GM18907 (cell line): ENCODE data around the gene TRIM33.

Experiments
- ATAC-seq: cut with Tn5 transposase; IDR thresholded peaks from one replicate; pipeline ENCODE4 v1.9.1; 2021; ENCODE audit warnings: mild to moderate bottlenecking, moderate library complexity; ENCODE audit not compliant: unreplicated experiment

The TRIM33 gene

DNA sequence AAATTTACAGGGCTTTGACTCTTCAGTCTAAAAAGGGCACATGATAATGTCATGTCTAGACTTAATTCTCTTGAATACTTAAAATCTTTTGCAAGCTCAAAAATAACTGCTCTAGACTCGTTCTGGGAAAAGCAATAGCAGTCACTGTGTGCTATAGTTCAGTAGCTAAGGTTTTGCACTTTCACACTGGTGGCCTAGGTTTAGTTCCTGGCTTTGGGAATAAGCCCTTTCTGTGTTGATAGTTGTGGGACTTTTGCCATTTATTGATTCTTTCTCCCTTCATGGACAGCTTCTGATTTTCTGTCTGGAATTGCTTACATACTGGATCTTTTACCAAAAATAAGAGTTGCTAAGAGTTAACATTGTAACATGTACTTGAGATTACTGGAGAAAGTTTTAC is 151.2 kb downstream of the TRIM33 start:
- no peak for ATAC-seq

DNA sequence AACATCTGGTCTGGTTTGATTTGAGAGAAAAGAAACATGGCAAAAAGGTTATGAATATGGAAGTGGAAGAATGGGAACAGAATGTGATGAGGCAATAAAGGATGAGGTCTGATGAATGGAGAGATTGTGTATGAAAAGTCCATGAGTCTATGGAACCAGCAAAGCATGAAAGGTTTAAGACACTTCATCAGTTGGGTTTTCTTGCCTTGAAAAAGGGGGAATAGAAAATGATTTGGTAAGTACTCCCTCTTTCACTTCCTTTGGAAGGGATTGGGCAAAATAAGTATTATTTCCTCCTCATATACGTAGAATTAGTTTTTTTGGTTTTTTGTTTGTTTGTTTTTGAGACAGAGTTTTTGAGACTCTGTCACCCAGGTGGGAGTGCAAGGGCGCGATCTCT is 155.8 kb downstream of the TRIM33 start:
- ATAC-seq: no peak

DNA sequence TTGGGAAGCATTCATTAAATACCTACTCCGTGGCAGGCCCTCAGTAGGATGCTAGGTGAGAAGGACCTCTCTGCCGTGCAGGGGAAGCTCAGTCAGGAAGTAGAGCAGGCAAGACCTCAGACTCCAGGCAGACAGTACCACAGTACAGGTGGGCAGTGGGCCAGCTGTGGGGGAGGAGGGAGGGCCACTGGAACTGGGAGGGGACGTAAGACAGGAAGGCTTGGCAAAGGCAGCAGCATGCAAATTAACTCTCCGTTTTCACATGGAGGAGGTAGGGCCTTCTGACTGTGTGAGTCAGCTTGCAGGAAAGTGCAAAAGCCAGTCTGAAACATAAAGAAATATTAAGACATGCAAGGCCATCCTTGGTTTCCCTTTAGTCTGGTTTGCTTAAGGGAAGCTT is 157.7 kb downstream of the TRIM33 start:
- ATAC-seq: no peak

DNA sequence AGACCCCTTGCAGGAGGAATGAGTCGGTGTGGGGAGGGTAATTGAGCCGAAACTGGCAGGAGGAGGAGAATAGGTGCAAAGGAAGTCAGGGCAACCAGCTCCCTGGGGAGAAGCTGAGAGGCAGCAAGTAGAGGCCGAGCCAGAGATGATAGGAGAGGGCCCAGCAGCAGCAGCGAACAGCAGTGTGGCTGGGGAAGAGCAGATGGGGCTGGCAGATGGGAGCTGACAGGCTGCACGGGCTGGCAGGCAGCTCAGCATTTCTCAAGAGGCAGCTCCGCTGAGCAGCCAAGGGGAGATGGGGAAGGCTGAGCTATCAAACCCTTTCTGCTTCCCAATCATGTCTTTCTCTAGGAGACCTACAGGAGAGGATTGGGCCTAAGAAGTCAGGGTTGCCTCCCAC is 158.2 kb downstream of the TRIM33 start:
- no peak for ATAC-seq

DNA sequence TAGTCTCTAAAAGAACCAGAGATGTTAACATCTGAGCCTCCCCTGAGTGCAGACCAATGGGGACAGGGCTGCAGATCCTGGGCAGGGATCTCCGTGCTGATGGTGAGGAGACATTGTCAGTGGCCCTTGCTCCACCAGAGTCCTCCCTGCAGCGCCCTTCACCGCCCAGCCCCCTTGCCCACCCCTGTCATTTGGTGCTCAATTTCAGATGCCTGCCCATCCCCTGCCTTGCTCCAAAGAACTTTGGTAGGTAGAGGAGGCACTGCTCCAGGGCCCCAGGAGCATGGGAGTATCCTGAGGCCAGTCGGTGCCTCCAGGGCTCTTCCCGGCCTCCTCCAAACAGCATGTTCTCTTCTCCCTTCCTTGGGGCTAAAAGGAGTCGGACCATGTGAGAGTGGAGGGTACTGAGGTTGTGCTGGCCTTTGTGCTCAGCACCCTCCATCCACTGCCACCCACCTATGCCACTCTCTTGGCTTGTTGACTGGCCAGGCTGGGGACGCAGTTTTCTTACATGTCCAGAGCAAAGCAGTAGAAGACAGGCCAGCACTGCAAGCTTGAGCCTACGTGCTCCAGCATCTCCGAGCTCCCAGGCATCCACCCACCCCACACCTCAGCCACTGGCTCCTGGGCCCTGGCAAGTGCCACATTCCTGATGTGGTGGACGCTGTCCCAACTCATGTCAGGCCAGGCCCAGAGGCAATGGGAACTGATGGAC is 160.1 kb downstream of the TRIM33 start:
- no peak for ATAC-seq

DNA sequence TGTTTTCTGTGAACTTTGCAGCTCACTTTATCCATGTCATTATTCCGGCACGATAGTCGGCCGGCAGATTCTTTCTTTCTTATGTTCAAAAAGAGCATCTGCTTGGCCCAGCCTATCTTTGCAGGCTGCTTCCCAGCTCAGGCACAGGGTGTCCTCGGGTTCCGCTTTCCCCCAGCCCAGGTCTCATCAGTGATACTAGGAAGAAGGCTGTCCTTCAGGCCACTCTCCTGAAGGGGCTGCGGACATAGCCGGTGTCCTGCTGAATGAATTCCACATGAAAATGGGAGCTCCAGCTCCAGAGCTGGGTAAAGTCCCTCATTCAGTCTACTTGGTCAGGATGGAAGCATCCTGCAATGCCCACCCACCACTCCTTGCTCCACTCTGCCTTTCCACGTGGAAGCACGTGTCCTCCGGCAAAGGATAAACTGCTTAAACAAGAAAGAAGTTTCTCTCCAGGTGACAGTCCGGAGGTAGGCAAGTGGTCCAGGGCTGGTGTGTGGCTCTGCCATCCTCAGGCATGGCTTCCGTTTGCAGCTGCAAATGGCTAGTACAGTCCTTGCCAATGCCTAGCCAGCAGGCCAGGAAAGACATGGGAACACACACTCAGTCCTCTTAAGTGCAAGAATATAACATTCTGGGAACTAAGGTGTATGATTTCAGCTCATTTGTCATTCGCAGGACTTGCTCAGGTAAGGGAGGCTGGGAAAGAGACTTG is 161.0 kb downstream of the TRIM33 start:
- ATAC-seq: no peak

DNA sequence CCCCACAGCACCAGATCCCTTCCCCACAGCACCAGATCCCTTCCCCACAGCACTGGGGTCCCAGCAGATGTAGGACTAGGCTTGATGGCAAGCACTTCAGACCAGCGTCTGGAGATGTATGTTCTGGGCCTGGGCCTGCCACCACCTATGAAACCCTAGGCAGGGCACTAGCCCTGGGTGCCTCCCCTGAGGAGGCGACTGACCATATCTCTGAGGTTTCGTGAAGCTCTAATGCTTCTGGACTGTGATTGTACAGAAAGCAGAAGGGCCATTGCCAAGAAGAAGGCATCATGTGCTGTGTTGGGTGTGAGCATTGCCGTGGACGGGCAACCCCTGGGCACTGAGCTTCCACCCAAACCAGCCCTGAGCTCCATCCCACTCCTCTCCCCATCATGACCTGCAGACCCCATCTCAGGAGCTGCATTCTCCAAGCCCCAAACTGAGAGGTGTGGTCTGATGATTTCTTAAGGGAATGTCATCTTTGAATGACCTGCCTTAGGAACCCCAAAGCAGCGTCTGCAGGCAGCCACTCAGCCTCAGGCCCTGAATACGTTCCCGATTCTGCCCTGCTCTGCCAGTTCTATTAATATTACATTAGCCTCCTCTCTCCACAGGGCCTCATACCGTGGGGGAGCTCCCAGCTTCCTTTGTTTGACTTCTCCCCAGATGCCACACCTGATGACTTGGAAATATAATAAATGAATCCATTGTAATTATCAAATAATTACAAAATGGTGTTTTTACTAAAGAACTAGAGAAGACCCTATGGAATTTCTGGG is 163.4 kb downstream of the TRIM33 start:
- no peak for ATAC-seq

DNA sequence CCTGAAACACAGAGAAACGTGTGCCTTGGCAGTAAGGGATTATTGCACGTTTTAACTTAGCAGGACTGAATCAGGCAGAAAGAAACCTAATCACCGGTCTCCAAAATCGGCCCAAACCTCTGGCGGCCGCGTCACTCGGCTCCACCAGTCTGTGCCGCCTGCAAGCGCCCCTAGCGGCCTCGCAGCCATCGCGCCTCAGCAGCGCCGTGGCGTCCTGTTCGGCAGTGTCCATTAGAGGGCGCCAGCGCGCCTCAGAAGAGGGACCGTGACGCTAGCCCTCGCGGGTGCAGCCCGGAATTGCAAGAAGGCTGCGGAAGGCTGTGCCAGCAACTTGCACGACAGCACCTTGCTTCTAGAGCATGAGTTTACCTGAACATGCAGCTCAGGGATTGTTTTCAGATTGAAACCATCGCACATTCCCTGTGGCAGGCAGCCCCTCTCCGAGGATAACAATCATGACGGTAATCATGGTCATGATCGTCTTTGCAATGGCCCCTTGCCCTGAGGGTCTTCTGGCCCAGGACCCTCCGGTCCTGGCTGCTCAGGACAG is 164.4 kb downstream of the TRIM33 start:
- ATAC-seq: peak; percentile 98

DNA sequence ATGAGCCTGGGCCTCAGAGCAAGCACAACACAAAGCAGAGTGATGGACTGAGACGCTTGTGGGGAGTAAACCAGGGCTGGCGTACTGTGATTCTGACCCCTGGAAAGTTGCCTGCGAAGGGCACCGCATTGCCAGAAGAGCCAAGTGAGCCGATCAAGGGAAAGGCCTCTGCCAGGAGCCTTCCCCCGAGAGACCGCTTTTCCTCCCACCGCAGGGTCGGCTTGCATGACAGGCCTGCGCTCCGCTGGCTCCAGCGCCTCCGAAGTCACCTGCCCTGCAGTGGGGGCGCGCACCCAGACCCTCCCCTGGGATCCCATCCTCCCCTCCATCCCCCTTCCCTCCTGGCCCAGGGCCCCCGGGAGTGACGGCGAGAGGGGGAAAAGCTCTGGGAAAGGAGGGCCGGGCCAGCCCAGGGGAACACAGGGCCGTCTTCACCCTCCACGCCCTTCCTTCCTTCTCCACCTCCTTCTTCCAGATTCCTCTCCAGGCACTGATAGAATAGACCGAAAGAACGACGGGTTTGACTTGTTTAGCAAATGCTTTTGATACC is 165.0 kb downstream of the TRIM33 start:
- peak; percentile 38 for ATAC-seq

DNA sequence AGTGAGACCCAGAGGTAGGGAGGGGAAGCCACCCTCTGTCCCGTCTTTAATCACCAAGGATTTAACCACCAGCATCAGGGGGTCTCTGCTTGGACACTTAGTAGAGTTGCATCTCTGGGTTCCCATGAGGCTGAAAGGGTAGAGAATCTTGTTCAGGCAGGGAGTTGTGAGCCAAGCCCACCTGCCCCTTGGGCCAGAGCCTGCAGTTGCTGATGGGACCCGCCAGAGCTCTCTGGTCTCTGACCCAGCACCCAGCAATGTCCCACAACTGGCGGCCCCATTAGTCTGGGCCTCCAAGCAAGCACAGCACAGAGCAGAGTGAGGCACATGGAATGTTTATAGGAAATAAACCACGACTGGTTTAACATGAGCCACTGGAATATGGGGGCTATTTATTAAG is 166.3 kb downstream of the TRIM33 start:
- no peak for ATAC-seq
